ENCODE results near the gene TP53BP1.

Gene TP53BP1

GRCh38 chr15:43519196-43519595 lies 26.2 kb upstream of the TP53BP1 start:
- DNase-seq: no peak

DNA sequence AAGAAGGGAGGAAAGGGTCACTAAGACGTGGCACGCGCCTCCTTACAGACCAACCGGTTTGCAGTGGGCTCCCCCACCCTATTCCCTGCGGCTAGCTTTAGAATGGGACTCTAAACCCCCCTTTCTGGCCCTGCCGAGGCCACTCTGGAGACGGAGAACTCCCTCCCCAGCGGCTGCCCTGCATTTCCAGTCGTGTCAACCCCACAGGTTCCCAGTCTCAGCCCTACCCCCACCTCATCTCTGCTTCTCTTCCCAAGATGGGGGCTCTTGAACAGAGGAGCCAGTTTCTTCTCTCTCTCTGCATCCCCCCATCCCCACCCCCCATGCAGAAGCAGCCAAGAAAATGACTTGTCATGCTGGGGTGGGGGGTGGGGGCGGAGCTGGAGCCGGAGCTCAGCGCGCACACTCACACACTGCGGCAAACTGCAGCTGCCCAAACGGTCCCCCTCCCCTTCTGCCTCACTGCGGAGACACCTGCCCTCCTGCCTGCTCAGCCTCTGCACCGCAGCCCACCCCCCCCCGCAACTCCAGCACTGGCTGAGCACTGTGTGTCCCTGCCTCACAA lies 25.3 kb upstream of the TP53BP1 start:
- peak; percentile 33 for DNase-seq

GRCh38 chr15:43517354-43518196 lies 24.6 kb upstream of the TP53BP1 start, which contains the start of gene MAP1A:
TSS of gene MAP1A (plus strand) at chr15:43517608. CDS start at chr15:43521474, 3,866 bp downstream.
- no peak for DNase-seq

DNA sequence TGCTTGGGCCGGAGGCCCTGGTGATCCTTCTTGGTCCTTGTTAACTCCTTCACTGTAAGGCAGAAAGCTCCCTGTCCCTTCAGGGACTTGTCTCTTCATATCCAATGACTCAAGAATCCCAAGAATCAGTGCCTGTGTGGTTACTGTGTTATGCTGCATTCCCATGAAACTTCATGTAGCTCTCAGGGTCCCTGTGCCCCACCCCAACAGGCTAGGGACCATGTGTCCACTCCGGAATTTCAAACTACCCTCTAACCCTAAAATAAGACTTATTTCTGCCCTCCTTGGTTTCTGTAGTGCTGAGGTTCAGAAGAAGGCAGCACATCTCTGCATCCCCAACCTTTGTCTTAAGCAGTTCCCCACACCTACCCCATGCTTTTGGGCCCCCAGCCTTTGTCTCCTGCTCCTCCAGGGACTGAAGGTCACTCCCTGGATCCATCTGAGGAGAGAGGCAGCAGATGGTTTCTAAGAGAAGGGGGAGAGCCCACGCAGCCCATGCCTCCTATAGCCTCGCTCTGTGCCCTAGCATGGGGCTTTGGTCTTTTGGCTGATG lies 23.9 kb upstream of the TP53BP1 start:
- DNase-seq: no peak

DNA sequence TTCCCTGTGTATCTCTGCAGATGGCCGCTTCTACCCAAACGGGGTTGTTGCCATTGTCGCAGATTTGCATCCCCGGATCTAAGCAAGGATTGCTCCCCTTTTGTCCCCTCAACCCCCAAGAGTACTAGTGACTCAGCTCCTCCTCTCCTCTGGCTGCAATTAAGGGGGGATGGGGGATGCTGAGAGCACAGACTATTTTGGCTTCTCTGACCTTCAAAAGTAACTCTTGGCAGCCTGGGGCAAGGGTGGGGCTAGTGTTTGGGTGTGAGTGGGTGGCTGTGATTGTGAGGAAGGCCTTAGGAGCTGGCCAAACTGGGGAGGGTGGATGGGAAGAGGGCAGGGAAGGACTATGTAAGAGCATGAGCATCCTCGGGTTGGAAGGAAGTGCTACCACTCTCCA lies 23.2 kb upstream of the TP53BP1 start:
- no peak for DNase-seq

DNA sequence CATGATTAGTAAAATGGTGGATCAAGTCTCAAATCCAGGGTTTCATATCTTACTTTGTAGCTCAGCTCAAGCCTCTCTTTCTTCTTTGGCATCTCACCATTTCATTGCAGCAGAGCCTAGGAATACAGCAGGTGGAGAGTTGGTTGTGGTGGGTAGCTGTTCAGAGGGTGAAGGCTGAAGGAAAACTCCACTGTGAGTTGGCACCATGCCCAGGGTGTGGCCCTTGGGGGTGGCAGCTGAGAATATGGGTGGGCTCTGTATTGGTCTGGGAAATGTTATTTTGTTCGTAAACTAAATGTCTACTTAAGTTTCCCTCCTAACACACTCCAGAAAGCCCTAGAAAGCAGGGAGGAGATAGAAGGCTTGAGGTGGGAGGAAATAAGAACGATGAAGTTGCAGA lies 22.8 kb upstream of the TP53BP1 start:
- no peak for DNase-seq

DNA sequence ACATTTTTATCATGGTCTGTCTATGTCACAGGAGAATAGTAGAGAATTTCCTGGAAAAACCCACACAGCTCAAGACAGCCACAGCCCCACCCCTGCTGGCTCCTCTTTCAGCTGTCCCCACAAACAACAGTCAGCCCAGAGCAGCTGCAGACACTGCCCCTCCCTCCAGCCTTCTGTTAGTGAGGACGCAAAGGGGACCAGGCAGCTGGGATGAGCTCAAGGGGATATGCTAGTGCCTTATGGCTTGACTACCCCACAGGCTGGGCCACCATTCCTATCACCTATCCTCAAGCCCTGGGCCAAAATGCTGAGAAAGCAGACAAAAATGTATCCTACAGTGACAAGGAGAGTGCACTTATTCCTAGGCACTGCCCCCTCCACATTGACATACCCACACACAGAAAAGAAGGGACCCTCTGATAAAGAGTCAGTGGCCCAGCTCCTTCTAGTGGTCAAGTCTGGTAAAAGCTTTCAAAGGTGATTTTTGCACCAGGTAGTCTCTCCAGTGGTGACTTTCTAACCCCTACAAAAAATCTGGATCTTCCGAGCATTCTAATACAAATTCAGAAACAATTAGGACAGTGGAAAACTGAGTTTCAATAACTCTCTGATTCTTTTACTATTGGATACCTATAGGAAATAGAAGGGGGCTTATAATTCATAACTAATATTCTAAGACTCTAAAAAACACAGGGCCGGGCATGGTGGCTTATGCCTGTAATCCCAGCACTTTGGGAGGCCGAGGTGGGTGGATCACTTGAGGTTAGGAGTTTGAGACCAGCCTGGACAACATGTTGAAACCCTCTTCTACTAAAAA lies 21.5 kb upstream of the TP53BP1 start:
- DNase-seq: peak; percentile 42

DNA sequence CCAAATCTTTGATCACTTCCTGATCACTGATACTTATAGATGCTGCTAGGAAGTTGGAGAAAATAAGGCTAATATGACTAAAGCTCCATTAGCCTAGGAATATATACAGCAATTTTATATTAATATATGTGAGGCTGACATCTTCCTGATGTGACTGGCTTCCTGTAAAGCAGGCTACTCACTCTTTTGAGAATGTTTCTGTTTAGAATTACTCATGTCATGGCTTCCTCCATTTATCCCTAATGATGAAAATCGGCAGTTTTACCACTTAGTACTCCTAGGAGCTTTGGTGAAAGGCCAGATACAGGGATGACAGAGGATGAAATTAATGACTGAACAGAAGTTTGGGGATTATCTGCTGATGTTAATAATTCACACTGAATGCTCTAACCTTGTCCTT lies 20.6 kb upstream of the TP53BP1 start:
- DNase-seq: no peak

- DNase-seq: peak; percentile 25
These were observed 18.3 kb upstream of the TP53BP1 start for GRCh38 chr15:43511012-43511885.

DNA sequence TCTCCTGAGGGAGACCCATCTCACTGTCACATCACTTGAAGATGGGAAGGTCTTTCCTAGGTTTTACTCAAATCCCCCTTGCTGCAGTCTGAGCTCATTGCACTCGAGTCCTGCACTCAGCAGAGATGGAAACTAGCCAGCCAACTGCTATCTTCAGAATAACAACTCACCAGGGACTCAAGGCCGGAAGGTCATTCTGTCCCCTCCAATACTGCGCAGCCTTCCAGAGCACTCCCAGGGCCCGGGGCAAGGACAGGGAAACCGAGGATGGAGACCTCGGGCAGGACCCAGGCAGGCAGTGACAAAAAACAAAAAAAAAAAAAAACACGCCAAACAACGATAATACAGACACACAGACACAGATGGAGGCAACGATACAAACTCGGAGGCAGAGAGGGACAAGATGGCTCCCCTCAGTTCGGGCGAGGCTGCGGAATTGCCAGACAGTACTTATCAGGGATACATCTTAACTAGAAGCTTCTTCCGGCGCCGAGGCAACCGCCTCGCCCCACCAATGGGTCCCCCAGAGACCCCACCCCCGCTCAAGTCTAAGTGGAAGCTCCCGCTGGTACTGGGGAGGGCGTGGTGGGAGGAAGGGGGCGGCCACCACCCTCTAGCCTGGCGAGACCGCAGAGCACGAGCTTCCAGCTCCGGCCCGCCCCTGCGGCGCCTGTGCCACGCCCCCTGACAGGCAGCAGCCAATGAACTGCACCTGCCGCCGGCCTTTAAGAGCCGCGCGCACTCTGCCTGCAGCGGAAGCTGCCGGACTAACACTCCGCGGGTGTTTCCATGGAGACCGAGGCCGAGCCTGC lies 17.4 kb upstream of the TP53BP1 start:
- peak; percentile 99 for DNase-seq

- no peak for DNase-seq
These were observed 16.8 kb upstream of the TP53BP1 start for GRCh38 chr15:43509660-43510199.

DNA sequence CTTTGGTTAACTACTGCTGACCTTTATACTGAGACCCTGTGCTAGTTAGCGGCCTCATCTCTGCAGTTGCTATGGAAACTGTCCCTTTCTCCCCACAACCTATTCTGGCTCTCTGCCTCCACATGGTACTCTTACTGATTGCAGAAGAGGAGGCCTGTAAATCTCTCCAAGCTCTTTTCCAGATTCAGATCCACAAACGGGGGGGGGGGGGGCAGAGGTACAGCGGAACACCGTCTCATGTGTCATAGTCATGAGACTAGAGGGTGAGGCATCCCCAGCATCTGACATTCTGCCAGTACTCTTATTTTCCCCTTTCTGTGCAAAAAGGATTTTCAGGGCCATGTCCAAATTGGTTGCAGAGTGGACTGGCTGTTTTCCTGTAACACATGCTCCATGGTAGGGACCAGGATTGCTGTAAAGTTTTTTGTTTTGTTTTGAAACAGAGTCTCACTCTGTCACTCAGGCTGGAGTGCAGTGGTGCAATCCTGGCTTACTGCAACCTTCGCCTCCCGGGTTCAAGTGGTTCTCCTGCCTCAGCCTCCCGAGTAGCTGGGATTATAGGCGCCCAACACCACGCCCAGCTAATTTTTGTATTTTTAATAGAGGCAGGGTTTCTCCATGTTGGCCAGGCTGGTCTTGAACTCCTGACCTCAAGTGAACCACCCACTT lies 16.2 kb upstream of the TP53BP1 start:
- DNase-seq: no peak

GRCh38 chr15:43508421-43508820 lies 15.5 kb upstream of the TP53BP1 start:
- no peak for DNase-seq

- no peak for DNase-seq
These were observed 12.8 kb upstream of the TP53BP1 start for GRCh38 chr15:43505738-43506137.

- no peak for DNase-seq
These were observed 6.7 kb upstream of the TP53BP1 start for GRCh38 chr15:43499635-43500034.

- no peak for DNase-seq
These were observed 6.0 kb upstream of the TP53BP1 start for GRCh38 chr15:43498990-43499389.

DNA sequence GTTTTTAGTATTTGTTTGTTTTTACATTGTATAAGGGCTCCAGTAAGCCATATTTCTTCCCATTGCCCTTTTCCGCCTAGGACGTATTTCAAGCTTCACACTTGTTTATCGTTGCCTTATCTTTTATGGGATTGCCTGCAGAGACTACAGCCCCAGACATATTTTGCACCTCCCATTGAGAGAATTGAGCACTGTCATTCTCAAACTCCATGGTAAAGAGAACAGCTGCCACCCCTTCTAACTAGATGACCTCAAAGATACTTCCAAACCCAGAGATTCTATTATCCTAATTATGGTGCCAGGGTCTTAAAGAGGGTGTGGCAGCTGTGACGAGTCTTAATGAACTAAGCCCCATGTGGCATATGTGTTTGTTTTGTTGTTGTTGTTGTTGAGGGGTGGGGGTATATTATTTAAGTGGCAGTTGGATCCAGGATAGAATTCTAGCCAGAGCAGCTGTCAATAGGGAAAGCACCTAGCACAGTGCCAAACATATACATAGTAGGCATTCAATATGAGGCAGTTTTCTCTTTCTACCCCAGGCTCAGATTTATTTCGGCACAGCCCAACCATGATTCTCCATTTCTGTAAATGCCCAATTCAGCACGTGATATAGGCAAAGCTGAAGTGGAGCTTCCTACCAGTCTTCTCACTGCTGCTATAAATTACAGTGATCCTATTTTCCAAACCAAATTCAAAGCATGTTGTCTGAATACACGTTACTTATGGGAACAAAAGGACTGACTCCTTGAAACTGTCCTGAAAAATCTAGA lies 932 bp upstream of the TP53BP1 start:
- no peak for DNase-seq

DNA sequence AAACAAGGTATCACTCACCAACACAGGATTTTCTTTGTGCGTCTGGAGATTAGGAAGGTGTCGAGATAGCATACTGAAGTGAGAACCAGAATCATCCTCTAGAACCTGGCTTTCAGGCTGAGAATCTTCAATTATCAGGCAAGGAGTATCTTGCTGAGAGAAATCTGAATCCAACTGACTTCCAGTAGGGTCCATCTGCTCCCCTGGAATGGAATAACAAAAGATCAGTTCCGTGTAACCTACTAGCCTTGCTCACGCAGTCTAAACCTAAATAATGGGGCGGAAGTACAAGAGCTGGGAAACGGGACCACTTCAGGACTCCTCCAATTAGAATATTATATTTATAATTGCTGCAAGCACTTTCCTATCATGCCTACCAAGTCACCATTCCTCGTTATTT lies 690 bp downstream of the TP53BP1 start:
- DNase-seq: no peak

- no peak for DNase-seq
These were observed 3.8 kb downstream of the TP53BP1 start for GRCh38 chr15:43489191-43489590.

DNA sequence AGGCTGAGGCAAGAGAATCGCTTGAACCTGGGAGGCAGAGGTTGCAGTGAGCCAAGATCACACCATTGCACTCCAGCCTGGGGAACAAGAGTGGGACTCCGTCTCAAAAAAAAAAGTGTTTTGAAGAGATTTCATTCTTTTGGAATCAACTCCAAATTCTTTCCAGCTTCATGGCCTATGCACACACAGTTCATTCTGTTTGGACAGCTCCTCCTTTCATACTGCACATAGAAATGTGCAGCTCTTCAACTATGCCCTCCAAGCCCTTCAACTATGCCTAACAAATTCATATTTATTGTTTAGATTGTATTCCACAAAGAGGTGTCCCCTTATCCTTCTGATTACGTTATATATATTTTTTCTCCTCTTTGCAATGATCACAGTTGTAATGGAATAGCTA lies 4.2 kb downstream of the TP53BP1 start:
- DNase-seq: no peak
